HG02588 (cell line): Measurements from ENCODE around the gene ATP6V1F.

Experiments used
- ATAC-seq: cut with Tn5 transposase; IDR thresholded peaks from one replicate; pipeline ENCODE4 v1.9.1; 2021; ENCODE audit warnings: mild to moderate bottlenecking, moderate library complexity; ENCODE audit not compliant: unreplicated experiment

Gene ATP6V1F

DNA sequence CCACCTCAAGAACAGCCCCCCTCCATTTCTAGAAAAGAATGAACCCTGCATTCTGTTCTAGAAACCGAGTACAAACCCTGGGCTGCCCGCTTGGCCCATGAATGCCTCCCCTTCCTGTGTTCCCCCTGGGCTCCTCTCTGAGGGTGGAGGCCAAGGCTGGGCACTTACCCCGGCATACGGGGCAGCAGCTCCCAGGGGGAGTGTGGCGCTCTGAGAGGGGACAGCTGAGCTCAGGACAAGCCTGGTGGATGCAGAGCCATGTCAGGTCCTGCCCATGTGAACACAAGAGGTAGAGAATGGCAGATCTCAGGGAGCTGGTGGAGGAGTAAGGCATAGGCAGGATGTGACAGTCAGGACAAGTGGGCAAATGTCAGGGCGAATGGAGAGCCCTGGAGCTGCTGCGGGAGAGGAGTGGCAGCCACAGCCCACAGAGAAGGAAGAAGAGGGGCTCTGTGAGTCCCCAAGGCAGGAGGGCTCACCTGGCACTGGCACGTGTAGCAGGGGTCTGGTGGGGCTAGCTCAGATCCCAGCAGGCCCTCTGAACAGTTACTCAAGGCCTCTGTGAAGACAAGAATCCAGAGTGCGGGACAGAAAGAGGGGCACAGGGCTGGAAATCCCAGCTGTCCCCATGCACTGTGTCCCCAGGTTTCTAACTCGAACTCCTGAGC lies 18.9 kb downstream of the ATP6V1F start:
- ATAC-seq, result no peak

DNA sequence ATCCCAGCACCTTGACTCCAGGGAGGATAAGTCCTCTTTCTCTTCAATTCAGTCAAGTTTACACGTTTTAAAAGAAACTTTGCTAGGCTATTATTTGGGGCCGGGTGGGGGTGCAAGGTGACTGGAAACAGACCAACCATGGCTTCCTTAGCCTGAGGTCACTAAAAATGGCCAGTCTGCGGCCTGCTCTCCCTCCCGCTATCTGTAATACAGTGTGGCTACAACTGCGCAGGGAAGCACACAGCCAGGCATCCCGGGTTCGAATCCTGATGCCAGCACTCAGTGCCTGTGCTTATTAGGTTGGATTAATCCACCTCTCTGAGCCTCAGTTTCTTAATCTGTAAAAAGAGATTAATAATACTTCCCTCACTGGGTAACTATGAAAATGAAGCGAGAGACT lies 19.5 kb downstream of the ATP6V1F start:
- ATAC-seq, result no peak

DNA sequence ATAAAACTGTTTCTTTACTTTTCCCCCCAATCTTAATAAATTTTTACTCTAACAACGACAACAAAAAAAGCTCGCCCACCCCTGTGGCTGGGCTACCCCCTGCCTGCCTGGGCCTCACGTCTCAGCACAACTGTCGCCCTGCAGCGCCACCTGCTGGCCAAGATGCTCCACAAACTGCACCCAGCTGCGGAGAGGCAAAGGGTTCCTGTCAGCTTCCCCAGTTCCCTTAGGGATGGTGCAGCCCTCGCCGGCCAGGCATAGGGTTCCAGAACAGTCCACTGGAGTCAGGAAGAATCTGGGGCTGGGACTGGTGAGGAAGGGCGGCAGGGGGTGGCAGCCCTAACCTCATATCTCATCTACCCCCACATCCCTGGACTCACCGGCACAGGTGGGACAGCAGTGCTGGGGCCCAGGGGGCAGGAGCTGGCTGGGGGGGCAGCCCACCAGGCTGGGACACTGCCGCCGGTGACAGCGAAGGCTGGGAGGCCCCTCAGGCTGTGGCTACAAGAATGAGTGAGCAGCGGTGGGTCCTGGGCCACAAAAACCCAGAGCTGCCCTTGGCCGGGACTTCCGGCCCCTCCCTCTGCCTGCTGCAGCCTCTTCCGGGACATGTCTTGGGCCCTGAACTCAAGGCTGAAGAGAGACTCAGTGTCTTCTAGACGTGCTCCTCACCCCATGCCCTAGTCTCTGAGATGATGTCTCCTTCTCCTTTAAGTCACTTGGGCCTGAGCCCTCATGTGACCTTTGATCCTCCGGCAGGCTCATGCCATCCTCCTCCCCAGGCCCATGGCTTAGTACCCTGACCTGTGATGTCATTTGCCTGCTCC lies 21.2 kb downstream of the ATP6V1F start:
- ATAC-seq, result peak; percentile 59

DNA sequence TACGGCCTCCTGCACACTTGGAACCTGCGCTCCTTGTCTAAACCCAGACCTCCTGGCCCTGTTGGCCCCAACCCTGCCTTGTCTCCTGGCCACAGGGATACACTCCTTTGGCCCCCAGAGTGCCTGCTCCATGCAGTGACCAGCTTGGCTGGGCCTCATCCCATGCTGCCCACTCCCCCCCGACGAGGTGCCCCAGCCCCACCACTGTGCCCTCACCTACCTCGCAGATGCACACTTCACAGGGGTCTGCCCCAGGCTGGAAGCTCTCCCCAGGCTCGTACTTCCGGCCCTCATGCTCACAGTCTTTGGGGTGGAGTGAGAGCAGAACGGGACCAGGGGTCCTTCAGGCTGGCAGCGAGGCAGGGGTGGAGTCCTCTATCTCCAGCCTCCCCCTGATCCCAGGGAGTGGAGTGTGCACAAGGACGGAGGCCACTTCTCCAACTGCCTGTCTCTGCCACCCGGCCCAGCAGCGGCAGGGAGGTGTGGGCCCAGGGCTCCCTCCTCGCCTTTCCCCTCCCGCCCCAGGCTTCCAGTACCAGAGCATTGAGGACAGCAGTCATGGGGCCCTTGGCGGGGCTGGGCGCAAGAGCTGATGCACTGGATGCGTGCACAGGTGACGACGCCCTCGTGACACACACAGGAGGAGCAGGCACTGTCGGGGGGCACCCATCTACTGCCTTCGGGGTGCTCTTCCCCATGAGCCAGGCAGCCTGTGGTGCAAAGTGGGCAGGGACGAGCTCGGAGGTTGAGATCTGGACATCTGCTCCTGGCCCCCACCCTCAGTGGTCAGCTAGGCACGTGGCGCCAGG lies 22.1 kb downstream of the ATP6V1F start:
- no peak for ATAC-seq

DNA sequence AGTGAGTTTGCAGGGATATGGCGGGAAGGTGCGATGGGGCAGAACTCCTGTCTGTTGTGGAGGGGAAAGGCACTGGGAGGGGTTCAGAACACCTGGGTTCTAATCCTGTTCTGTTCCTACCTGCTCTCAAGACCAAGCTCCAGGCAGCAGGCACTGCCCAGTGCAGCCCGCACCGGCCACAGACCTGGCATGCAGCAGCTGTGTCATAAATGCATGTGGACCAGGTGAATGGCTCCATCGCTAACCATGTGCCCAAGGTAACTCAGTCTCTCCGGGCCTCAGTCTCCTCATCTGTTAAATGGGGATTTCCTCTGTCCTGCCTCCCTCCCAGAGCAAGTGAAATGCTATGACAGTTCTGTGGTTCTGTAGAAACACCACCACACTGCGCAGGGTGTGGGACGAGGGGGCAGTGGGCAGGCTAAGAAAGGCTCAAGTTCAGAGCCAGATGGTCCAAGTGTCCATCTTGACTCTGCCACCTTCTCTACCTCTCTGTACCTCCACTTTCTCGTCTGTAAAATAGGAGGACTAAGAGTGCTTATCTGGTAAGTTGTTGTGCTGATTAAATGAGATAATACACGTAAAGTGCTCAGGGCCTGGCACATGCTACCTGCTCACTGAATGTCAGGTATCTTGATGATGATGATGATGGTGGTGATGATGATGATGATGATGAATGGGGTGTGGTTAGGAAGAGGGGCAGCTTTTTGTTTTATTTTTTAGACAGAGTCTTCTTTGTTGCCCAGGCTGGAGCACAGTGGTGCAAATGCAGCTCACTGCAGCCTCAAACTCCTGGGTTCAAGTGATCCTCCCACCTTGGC lies 22.9 kb downstream of the ATP6V1F start:
- ATAC-seq, result no peak

DNA sequence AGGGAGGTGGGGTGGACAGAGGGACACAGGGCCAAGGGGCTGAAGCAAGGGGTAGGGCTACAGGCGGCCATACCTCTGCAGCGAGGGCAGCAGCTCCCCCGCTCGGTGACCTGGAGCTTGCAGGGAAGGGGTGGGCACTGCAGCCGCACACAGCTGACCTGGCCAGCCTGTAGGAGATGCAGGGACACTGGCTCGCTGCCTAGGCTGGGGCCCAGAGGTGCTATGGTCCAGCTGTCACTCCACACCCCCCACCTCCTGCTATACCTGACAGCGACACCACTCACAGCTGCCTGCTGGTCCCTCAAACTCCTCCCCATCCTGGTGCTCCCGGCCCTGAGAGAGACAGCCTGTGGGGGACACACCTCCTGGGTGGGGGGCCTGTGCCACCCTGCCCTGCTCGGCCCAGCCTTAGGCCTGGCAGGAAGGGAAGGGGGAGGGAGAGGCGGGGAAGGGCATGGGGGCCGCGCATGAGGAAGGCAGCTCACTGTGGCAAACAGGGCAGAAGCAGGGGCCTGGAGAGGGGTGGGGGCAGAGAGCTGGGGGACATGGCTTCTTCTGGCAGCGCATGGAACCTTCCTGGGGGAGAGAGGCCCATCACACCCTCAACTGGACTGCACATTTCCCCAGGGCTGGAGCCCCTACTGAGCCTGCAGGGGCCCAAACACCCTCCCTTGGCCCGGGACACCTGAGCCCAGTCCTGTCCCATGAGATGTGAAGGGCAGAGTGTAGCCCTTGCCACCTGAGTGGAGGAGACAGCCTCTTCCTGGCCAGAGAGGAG lies 23.9 kb downstream of the ATP6V1F start:
- ATAC-seq, result no peak

DNA sequence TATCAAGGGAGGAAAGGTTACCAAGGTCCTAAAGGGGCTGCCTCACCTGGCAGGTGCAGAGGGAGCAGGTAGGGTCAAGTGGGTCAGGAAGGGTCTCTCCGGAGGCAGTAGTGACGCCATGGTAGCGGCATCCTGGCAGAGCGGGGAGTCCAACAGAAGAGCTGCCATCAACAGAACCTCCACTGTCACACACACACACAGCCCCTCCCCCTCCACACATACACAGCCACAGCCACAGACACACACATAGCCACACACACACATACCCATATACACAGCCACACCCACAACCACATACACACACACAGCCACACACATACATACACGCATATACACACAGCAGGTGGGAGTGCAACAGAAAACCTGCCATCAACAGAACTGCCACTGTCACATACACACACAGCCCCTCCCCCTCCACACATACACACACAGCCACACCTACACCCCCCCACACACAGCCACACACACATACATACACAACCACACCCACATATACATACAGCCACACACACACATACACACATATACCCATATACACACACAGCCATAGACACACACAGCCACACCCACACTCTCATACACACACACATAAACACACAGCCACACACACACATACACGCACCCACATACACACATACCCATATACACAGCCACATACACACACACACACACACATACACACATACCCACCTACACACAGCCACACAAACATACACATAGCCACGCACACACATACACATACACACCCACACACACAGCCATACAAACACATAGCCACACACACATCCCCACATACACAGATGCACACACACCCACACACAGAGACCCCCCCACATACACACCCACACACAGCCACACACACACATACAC lies 24.7 kb downstream of the ATP6V1F start:
- no peak for ATAC-seq

DNA sequence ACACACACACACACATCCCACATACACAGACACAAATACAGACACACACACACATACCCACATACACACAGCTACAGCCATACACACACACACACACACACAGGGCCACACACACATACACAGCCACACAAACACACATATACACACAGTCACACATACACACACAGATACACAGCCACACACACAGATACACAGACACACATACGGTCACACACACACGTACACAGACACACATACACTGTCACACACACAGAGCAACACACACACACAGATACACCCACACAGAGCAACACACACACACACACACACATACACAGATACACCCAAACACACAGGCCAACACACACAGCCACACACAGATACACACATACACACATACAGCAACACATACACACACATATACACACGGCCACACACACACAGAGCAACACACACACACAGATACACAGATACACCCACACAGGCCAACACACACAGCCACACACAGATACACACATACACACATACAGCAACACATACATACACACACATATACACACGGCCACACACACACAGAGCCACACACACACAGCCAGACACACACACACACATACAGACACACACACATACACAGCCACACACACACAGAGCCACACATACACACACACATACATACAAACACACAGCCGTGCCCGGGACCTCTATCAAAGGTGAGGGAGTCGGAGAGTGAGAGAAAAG lies 25.5 kb downstream of the ATP6V1F start:
- no peak for ATAC-seq

DNA sequence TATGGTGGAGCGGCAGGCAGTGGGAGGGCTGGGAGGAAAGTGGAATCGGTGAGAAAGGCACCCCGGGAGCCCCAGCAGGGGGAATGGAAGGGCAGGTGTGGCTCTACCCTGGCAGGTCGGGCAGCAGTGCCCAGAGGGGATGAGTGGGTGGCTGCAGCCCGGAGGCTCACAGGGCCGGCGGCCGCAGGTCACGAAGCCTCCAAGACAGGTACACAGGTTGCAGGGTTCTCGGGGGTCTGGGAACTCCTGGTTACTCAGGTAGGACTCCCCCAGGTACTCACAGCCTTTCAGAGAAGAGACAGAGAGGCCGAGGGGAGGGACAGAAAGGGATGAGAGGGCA lies 26.1 kb downstream of the ATP6V1F start:
- ATAC-seq, result no peak

DNA sequence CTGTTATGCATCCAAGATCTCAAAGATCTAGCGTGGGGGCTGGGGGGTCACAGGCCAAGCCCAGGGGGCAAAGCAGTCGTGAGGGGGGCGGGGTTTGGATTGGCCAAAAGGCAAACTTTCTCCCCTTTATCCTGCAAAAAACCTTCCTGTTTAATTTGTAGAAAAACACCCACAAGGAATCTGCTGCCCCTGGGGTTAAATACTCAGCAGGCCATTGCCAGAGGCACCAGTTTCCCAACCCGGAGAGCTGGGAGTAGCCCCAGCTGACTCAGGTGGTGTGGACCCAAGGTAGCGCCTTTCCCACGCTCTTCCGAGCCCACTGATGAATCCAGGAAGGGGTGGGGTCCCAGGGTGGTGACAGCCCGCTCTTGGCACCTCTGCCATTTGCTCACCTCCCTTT lies 26.5 kb downstream of the ATP6V1F start:
- ATAC-seq, result no peak

DNA sequence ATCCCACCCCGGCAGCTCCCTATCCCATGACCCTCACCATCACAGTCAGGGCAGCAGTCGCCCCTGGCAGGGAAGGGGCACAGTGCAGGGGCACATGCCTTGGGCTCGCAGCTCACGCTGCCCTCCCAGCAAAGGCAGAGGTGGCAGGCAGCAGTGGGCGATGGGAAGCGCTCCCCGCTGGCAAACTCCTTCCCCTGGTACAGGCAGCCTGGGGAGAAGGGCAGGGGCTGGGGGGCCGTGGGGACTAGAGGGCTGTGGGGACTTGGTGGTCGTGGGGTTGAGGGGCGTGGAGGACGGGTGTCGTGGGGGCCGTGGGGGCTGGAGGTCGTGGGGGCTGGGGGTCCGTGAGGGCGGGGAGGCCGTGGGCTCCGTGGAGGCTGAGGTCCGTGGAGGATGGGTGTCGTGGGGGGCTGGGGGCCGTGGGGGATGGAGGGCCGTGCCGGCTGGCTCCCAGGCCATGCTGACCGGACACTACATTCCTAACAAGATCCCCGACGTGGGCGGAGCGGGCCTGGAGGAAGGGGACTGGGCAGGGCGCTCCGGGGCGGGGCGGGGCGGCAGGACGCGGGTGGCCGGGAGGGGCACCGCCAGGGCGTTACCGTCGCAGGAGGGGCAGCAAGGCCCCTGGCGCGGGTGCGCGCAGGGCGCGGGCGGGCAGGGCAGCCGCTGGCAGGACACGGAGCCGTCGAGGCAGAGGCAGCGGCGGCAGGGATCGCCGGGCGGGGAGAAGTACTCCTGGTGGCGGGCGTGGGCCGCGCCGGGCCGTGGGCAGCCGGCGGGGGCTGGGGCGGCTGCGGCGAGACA lies 27.9 kb downstream of the ATP6V1F start:
- ATAC-seq, result no peak

DNA sequence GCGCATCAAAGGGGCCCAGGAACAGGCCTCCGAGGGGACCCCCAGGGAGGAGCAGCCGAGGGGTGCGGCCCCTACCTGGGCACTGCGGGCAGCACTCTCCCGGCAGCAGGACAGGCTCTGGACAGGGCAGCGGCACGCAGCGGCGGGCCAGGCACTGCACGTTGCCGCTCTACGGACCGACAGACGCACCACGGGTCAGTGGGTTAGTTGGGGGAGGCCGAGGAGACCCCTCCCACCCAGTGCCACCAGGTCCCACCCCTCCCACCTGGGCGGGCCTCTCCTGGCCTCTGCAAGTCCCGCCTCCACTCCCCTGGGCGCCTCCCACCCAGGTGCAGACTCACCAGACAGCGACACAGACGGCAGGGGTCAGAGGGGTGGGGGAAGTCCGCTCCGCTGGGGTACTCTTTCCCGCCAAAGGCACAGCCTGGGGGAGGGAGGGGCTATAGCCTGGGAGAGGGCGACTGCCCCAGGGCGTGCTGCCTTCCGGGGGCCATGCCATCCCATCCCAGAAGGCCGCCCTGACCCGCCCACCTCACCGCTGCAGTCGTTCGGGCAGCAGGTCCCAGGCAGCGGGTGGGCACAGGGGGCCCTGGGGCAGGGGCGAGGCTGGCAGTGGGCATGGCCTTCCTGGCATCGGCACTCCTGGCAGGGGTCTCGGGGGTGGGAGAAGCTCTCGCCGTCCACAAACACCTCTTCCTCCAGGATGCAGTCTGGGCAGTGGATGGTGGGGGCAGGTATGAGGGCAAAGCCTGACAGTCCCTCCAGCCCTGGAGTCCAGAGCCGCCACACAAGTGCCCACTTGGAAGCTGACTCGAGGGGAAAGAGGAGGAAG lies 28.7 kb downstream of the ATP6V1F start:
- ATAC-seq, result no peak

DNA sequence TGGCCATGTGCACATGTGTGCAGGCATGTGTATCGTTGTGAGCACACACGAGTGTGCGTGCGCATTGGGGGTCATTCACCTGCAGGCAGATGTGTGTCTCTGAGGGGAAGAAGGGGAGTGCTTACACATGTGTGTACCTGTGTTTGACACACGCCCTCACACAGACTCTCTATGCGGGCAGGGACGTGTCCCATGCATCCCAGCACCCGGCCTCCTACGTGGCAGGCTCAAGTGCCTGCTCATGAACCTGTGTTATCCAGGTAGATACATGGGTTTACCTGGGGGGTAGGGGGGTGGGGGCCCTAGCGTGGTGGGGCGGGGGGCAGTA lies 29.2 kb downstream of the ATP6V1F start:
- no peak for ATAC-seq

DNA sequence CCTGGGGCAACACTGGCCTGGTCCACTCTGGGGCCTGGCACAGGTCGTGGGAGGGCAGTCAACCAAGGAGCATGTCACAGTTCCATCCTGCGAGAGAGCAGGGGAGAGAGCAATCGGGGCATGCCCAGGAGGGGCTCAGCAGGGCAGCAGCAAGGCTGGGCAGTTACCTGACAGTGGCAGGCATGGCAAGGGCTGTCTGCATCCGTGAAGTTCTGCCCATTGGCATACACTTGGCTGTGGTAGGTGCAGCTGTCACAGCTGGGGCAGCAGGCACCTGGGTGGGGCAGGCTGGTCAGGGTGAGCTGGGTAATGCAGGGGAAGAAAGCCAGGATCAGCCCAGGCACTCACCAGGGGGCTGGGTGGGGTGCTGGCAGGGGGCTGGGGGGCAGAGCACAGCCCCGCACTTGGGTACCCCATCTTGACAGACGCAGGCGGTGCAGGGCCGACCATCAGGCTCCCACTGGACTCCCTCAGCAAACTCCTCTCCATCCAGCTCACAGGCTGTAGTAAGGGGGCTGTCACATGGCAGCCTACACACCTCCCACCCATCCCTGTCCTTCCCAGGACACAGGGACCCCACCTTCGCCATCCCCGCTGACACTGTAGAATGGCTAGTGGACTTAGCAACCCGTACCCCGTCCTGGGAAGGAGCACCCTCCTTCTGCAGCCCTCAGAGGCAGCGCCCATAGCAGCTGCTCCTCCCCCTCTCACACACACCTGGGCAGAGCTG lies 30.0 kb downstream of the ATP6V1F start:
- ATAC-seq, result no peak

DNA sequence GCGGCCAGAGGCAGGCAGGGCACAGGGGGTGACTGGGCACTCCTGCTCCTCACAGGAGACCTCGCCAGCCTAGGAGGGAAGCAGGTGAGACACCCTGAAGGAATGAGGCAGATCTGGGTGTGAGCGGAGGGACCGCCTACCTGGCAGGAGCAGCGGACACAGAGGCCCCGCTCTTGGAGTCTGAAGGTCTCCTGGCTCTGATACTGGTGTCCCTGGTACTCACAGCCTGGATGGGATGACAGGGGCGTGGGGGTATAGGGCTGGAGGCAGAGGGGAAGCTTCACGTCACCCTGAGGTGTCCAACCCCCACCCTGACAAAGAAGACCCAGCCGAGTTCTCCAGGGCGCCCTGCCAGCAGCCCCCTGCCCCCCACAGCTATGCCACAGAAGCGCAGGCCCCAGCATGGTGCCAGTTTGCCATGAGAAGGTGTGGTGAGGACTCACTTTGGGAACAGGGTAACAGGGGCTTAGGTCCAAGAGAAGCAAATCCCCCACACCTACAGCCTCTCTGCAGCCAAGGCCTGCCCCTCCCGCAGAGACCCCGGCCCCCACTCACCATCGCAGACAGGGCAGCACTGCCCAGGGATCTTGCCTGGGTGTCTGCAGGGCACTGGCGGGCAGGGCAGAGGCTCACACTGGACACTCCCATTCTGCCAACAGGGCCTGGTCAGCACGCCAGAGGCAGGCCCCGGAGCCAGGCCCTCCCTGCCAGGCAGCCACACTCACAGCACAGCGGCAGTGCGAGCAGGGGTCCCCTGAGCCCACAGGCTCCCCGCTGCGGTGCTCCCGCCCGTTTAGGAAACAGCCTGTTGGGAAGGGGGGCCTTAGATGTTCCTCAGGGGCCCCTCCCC lies 30.8 kb downstream of the ATP6V1F start:
- no peak for ATAC-seq

DNA sequence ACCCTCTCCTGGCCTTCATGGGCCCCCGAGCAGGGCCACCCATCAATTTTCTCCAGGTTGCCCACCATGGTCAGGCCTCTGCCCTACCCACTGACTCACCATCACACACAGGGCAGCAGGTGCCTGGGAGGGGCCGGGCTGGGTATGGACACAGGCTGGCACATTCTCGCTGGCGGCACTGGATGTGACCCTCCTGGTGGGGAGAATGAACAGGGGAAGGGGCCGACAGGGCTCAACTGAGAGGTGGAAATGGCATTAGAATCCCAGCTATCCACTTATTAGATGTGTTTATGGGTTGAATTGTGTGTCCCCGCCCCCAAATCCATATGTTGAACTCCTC lies 31.4 kb downstream of the ATP6V1F start:
- ATAC-seq, result no peak
